NB4 (cell line): ENCODE measurements around the gene FASN.

Source experiments
- DNase-seq: peaks from one replicate; pipeline ENCODE4 v3.0.0; 2010; ENCODE audit warnings: low read depth
- H3K4me3 ChIP-seq: one replicate; pipeline ENCODE4 v1.5.1; 2011; ENCODE audit warnings: mild to moderate bottlenecking, low read depth, low read length, moderate library complexity
- CTCF ChIP-seq: IDR thresholded peaks from one replicate; pipeline ENCODE4 v1.5.1; 2012; ENCODE audit warnings: low read depth, low read length
- MAX ChIP-seq: IDR thresholded peaks from 2 replicates; pipeline ENCODE4 v1.6.1; 2011; ENCODE audit warnings: low read depth, low read length
- MYC ChIP-seq: IDR thresholded peaks from 2 replicates; pipeline ENCODE4 v1.6.1; 2011; ENCODE audit warnings: low read depth, low read length
- POLR2A ChIP-seq: IDR thresholded peaks from 2 replicates; pipeline ENCODE4 v1.6.1; 2011; ENCODE audit warnings: mild to moderate bottlenecking; ENCODE audit not compliant: insufficient read length; ENCODE audit errors: extremely low read depth

The FASN gene

GRCh38 chr17:82101767-82102679, 4.0 kb upstream of the FASN start:
- TF ChIP-seq CTCF (no peak), MYC (peak; percentile 67), POLR2A (no peak), MAX (peak; percentile 85)
- H3K4me3 ChIP-seq: no peak overlapping the region
- DNase-seq: peak; percentile 89

- TF ChIP-seq MYC (0 out of 2 replicates have a peak, but pooled peaks have one; percentile 41), MAX (no peak)
- H3K4me3 ChIP-seq: no peak overlapping the region
Observed at GRCh38 chr17:82101301-82101715, 3.3 kb upstream of the FASN start.

GRCh38 chr17:82100502-82101298, 2.7 kb upstream of the FASN start:
- DNase-seq: peak; percentile 24
- TF ChIP-seq CTCF: no peak
- TF ChIP-seq POLR2A: no peak
- no peak for TF ChIP-seq MYC
- TF ChIP-seq MAX: no peak
- H3K4me3 ChIP-seq: no peak overlapping the region

More at GRCh38 chr17:82101301-82101715, 3.3 kb upstream of the FASN start:
- DNase-seq: peak; percentile 66

GRCh38 chr17:82098939-82099763, 1.1 kb upstream of the FASN start:
- peak overlapping the region; percentile 49 for H3K4me3 ChIP-seq
- peak; percentile 64 for DNase-seq
- TF ChIP-seq MYC (peak; percentile 87), CTCF (no peak), POLR2A (peak; percentile 15), MAX (peak; percentile 84)

GRCh38 chr17:82097919-82098168, 192 bp downstream of the FASN start:
- no peak for DNase-seq
- TF ChIP-seq MYC (no peak), POLR2A (no peak), CTCF (no peak)
- H3K4me3 ChIP-seq: peak overlapping the region; percentile 86
